GM10266 (cell line): ENCODE data around the gene POFUT2.
"Not testable (repeated sequence)": the region's sequence is repeated elsewhere in the genome, so short reads cannot be mapped to it uniquely, and the experiment has no call there.

Experiments
- DNase-seq: peaks from one replicate; pipeline ENCODE4 v3.0.0; 2012; ENCODE audit errors: extremely low spot score
- TF ChIP-seq, protein P1 (sequence below): IDR thresholded peaks from 2 replicates; pipeline ENCODE4 v1.5.1; 2012; ENCODE audit warnings: mild to moderate bottlenecking, low read depth; ENCODE audit not compliant: control insufficient read depth, insufficient read depth; ENCODE audit errors: missing control alignments

Gene POFUT2

DNA sequence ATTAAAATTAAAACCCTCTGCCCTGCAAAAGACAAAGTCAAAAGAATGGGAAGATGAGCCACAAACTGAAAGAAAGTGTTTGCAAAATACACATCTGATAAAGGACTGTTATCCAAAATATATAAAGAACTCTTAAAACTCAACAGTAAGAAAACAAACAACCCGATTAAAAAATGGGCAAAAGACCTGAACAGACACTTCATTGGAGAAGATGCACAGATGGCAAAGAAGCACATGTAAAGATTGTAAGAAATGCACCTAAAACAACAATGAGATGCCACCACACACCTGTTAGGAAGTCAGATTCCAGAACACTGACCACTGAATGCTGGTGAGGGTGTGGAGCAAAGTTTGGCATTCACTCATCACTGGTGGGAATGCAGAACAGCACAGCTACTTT lies 24.6 kb upstream of the POFUT2 start:
- TF ChIP-seq, protein P1, sequence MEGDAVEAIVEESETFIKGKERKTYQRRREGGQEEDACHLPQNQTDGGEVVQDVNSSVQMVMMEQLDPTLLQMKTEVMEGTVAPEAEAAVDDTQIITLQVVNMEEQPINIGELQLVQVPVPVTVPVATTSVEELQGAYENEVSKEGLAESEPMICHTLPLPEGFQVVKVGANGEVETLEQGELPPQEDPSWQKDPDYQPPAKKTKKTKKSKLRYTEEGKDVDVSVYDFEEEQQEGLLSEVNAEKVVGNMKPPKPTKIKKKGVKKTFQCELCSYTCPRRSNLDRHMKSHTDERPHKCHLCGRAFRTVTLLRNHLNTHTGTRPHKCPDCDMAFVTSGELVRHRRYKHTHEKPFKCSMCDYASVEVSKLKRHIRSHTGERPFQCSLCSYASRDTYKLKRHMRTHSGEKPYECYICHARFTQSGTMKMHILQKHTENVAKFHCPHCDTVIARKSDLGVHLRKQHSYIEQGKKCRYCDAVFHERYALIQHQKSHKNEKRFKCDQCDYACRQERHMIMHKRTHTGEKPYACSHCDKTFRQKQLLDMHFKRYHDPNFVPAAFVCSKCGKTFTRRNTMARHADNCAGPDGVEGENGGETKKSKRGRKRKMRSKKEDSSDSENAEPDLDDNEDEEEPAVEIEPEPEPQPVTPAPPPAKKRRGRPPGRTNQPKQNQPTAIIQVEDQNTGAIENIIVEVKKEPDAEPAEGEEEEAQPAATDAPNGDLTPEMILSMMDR = no peak
- no peak for DNase-seq

DNA sequence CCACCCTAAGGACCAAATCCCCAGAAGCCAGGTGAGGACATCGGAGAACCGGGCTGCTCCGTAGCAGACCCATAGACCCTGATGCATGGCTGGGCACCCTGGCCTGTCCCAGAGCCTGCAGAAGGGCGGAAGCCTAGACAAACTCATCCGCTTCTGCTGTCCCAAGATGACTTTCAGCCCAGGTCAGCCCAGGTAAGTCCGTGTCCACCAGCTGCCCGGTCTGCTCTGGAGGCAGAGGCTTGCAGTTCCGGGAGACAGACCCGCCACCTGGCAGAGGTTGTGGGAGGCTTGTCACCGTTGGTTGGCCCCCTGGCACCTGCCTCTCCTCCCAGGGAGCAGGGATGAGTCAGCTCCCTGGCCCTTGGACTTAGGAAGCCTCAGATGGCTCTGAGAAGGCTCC lies 22.8 kb upstream of the POFUT2 start:
- DNase-seq = no peak

DNA sequence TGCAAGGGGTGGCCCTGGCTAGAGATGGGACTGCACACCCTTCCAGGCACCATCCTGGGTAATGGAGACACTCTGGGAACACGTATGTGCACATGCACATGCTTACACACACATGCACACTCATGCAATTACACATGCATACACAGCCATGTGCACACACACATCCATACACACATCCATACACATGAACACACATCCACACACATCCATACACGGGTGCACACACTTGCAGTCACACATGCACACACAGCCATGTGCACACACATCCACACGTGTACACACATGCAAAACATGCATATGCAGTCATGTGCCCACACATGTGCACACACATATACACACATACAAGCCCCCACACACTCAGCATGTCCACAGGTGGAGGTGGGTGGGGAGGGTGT lies 22.3 kb upstream of the POFUT2 start:
- TF ChIP-seq, protein P1 = no peak

More for the DNA sequence above, 22.8 kb upstream of the POFUT2 start:
- TF ChIP-seq, protein P1 = no peak

DNA sequence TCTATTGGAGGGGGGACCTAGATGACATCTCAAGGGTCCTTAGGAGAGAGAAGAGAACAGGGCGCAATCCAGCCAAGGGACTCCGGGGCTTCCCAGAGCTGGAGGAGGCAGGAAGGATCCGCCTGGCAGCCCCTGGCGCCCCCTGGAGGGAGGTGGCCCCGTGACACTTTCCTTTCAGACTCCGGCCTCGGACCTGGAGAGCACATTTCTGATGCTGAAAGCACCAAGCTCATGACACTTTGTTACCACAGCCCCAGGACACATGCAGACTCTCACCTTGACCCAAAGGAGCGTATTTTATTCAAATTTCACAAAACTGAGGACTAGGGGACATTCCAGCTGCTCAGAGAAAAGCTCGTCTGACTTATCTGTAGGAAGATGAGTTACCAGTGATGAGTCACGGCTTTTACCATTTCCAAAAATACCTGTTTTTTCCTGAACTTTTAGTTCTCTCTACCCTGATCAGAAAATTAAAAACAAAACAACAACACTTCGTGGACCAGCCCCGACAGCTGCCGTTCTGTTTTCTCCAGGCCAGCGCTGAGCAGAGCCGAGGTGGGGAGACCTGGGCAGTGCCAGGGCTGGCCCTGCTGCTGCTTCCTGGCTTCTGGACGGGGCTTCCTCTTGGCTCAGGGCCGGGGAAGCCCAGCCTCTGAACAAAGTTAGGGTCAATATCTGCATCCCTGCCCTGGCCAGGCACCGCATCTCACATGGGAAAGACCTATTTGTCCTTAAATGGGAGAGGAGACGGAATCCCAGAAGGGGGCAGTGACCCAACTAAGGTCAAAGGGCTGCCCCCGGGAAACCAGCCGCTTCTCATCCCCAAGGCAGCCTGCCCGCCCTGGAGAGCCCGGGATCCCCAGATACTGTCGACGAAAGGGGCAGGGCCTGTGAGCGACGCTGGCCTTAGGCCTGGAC lies 21.6 kb upstream of the POFUT2 start:
- TF ChIP-seq, protein P1 = peak; percentile 46
- DNase-seq = no peak

More for the DNA sequence above, 22.3 kb upstream of the POFUT2 start:
- no peak for DNase-seq

DNA sequence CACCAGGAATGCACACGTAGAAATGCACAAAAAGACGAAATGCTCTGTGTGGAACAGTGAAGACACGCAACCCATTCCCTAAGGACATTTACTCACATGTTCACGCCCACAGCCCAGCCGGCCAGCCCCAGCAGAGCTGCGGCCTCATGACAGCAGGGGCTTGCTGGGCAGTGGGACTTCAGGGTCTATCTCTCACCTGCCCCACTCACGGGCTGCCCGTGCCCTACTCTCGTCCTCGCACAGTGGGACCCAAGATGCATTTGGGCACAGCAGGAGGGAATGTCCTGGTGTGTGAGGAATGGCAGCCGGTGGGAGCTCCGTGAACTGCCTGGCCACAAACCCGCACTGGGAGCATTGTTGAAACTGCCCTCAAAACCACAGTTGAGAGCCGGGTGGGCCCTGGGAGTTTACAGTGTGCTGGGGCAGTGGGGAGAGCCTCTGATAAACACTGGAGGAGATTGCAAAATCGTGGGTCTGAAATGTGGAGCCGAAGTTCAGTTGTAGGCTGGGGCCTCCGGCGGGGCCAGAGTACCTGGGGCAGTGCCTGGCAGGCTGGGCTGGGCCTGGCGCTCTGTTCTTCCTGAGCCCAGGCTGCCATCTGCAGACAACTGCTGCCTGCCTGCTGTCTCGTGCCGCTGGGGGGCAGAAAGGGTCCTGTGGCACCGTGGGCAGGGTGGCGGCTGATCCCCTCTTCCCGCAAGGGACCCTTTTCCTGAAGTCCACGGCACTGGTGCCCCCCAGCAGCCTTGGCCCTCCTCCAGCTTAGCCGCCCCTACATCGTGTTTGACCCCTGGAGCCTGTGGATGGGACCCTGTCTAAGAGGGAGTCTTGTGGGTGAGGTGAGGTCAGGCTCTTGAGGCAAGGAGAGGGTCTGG lies 20.7 kb upstream of the POFUT2 start:
- TF ChIP-seq, protein P1 = no peak
- no peak for DNase-seq

DNA sequence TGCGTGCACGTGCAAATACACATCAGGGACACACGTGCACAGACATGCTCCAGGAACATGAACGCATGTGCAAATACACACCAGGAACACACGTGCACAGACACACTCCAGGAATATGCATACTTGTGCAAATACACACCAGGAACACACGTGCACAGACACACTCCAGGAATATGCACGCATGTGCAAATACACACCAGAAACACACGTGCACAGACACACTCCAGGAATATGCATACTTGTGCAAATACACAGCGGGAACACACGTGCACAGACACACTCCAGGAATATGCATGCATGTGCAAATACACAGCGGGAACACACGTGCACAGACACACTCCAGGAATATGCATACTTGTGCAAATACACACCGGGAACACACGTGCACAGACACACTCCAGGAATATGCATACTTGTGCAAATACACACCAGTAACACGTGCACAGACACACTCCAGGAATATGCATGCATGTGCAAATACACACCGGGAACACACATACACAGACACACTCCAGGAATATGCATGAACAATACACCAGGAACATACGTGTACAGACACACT lies 20.0 kb upstream of the POFUT2 start:
- not testable (repeated sequence) for DNase-seq

DNA sequence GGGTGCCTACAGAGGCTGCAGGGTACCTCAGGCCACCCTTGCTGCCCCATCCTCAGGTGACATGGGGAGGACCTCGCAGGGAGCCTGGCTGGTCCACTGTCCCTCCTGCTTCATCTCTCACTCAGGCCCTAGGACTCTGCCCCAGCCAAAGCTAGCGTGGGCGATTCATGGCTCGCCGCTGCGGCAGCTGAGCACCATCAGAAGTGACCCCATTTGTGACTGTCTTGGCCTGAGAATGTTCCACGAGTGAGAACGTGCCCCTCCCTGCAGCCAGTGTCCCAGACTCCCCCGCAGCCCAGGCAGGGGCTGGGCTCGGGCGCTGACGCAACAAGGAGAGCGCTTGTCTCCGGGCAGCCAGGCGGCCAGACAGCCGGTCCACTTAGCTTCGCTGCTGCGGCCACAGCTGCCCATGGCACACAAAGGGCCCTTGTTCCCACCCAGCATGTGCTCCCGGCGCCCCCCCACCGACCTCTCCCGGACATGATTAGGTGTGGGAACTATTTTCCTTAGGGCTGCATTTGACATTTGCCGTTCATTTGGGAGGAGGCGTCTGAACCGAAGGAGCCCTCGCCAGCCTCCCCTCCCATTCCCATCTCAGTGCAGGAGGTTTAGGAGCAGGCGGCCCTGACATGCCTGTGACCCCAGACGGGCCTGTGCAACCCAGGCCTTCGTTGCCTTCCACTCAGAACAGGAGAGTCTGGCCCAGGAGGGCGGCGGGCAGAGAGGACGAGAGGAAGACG lies 19.3 kb upstream of the POFUT2 start:
- DNase-seq = no peak
- TF ChIP-seq, protein P1 = no peak
